ENCODE results near the gene PCBP3.
"Not testable (repeated sequence)": the region's sequence is repeated elsewhere in the genome, so short reads cannot be mapped to it uniquely, and the experiment has no call there.

Gene PCBP3

GRCh38 chr21:45877171-45877438 lies 233.6 kb downstream of the PCBP3 start:
- TF ChIP-seq, protein P1, sequence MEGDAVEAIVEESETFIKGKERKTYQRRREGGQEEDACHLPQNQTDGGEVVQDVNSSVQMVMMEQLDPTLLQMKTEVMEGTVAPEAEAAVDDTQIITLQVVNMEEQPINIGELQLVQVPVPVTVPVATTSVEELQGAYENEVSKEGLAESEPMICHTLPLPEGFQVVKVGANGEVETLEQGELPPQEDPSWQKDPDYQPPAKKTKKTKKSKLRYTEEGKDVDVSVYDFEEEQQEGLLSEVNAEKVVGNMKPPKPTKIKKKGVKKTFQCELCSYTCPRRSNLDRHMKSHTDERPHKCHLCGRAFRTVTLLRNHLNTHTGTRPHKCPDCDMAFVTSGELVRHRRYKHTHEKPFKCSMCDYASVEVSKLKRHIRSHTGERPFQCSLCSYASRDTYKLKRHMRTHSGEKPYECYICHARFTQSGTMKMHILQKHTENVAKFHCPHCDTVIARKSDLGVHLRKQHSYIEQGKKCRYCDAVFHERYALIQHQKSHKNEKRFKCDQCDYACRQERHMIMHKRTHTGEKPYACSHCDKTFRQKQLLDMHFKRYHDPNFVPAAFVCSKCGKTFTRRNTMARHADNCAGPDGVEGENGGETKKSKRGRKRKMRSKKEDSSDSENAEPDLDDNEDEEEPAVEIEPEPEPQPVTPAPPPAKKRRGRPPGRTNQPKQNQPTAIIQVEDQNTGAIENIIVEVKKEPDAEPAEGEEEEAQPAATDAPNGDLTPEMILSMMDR (IDR thresholded peaks at IDR 0.05) = no peak
- H3K27ac ChIP-seq = no peak overlapping the region

GRCh38 chr21:45877821-45878469 lies 234.4 kb downstream of the PCBP3 start:
- H3K27ac ChIP-seq = no peak overlapping the region
- TF ChIP-seq, protein P1 (IDR thresholded peaks at IDR 0.05) = no peak

DNA sequence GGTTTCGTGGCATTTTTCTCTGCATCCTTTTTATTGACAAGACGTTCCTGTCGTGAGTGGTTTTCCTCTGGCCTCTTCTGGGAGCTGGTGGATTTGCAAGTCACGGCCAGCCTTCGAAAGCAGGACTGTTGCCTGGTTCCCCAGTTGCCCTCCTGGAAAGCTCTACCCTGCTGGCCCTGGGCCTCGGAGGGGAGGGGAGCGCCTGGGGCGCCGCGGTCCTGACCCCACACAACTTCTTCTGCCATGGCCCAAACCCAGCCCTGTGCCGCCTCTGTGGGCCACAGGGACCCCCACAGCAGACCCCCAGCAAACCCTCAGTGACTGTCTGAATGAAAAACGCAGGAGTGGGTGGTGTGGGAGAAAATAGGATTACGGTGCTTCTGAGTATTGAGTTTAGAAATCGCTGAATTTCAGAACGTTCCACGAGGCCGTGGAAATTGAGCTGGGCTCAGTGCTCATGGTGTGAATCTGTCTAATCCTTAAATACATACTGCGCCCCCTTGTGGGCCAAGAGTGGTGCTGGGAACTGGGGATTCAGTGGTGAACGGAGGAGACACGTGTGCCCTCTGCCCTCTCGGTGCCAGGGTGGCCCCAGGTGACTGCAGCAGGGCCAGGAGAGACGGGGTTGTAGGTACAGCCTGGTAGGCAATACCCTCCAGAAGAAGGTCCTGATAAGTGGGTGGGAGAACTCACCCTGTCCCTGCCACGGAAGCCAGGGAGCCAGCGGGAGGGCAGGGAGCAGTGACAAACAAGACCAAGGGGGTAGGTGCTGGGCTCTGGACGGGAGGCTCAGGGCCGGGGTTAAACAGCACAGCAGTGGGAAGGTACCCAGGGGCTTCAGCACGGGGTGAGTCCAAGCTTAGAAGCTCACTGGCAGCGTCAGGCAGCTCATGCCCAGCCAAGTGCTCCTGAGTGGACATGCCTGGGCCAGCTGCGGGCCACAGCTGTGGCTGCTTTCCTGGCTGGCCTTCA lies 236.9 kb downstream of the PCBP3 start:
- TF ChIP-seq, protein P1 (IDR thresholded peaks at IDR 0.05) = peak; percentile 77
- TF ChIP-seq ZFX (IDR thresholded peaks at IDR 0.05; ENCODE audit: borderline replicate concordance) = no peak
- H3K27ac ChIP-seq = no peak overlapping the region

DNA sequence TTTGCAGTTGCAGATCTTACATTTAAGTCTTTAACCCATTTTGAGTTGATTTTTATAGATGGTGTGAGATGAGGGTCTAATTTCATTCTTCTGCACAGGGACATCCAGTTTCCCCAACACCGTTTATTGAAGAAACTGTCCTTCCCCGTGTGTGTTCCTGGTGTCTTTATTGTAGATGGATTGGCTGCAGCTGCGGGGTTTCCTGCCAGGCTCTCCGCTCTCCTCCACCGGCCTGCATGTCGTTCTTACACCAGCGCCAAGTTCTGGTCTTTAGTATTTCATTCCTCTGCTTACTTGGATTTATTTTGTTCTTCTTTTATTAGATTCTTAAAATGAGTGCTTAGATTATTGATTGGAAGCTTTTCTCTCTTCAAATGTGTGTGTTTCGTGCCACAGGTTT lies 239.1 kb downstream of the PCBP3 start:
- H3K27ac ChIP-seq = no peak overlapping the region
- TF ChIP-seq ZFX (IDR thresholded peaks at IDR 0.05; ENCODE audit: borderline replicate concordance) = no peak
- TF ChIP-seq, protein P1 (IDR thresholded peaks at IDR 0.05) = no peak

GRCh38 chr21:45883090-45883489 lies 239.6 kb downstream of the PCBP3 start:
- TF ChIP-seq, protein P1 (IDR thresholded peaks at IDR 0.05) = no peak
- no peak for TF ChIP-seq ZFX (IDR thresholded peaks at IDR 0.05; ENCODE audit: borderline replicate concordance)

GRCh38 chr21:45885597-45885929 lies 242.0 kb downstream of the PCBP3 start:
- TF ChIP-seq, protein P1 (IDR thresholded peaks at IDR 0.05) = no peak
- TF ChIP-seq ZFX (IDR thresholded peaks at IDR 0.05; ENCODE audit: borderline replicate concordance) = no peak
- no peak overlapping the region for H3K27ac ChIP-seq

More at GRCh38 chr21:45883090-45883489, 239.6 kb downstream of the PCBP3 start:
- H3K27ac ChIP-seq = no peak overlapping the region

DNA sequence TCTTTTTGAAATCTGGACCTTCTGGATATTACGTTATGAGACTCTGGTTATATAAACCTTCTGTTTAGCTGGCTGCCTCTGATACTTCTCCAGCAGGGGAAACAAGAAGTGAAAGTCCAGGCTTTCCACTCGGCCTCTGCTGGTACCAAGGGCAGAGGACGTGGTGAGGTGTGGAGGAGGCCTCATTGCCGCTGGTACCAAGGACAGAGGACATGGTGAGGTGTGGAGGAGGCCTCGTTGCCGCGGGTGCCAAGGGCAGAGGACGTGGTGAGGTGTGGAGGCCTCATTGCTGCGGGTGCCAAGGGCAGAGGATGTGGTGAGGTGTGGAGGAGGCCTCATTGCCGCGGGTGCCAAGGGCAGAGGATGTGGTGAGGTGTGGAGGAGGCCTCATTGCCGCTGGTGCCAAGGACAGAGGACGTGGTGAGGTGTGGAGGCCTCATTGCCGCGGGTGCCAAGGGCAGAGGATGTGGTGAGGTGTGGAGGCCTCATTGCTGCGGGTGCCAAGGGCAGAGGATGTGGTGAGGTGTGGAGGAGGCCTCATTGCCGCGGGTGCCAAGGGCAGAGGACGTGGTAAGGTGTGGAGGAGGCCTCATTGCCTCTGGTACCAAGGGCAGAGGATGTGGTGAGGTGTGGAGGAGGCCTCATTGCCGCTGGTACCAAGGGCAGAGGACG lies 242.5 kb downstream of the PCBP3 start:
- H3K27ac ChIP-seq = not testable (repeated sequence)

Measured in 22Rv1 (cell line).